ENCODE results near the gene RING1.

RING1 gene

GRCh38 chr6:33205191-33206026, 2.9 kb upstream of the RING1 start:
- H3K4me3 ChIP-seq (ENCODE audit: low read depth, low read length): peak overlapping the region; percentile 79
- H3K9me3 ChIP-seq (ENCODE audit: control insufficient read depth, insufficient read depth, low read length): no peaks in the 10 kb centered on the region
- peak overlapping the region; percentile 73 for H3K9ac ChIP-seq (ENCODE audit: low read depth, low read length)
- peaks cover 29% of the 10 kb centered on the region for H3K36me3 ChIP-seq (ENCODE audit: control insufficient read depth, insufficient read depth, low read length)
- peaks cover 45% of the 10 kb centered on the region for H3K27me3 ChIP-seq (ENCODE audit: control insufficient read depth, insufficient read depth, low read length)
- peaks cover 19% of the 10 kb centered on the region for H3K4me1 ChIP-seq (ENCODE audit: control insufficient read depth, insufficient read depth, low read length)

GRCh38 chr6:33206027-33206863, 2.1 kb upstream of the RING1 start:
- peak overlapping the region; percentile 35 for H3K4me3 ChIP-seq (ENCODE audit: low read depth, low read length)
- peaks cover 19% of the 10 kb centered on the region for H3K4me1 ChIP-seq (ENCODE audit: control insufficient read depth, insufficient read depth, low read length)

GRCh38 chr6:33206864-33207551, 1.3 kb upstream of the RING1 start:
- Histone ChIP-seq H3K27me3 (ENCODE audit: control insufficient read depth, insufficient read depth, low read length) (peaks cover 58% of the 10 kb centered on the region), H3K9ac (ENCODE audit: low read depth, low read length) (no peak overlapping the region), H3K4me3 (ENCODE audit: low read depth, low read length) (peak overlapping the region; percentile 90), H3K9me3 (ENCODE audit: control insufficient read depth, insufficient read depth, low read length) (no peaks in the 10 kb centered on the region), H3K4me1 (ENCODE audit: control insufficient read depth, insufficient read depth, low read length) (peaks cover 15% of the 10 kb centered on the region), H3K36me3 (ENCODE audit: control insufficient read depth, insufficient read depth, low read length) (peaks cover 24% of the 10 kb centered on the region)

More at GRCh38 chr6:33206027-33206863, 2.1 kb upstream of the RING1 start:
- H3K27me3 ChIP-seq (ENCODE audit: control insufficient read depth, insufficient read depth, low read length): peaks cover 51% of the 10 kb centered on the region
- H3K9ac ChIP-seq (ENCODE audit: low read depth, low read length): no peak overlapping the region
- H3K9me3 ChIP-seq (ENCODE audit: control insufficient read depth, insufficient read depth, low read length): no peaks in the 10 kb centered on the region
- H3K36me3 ChIP-seq (ENCODE audit: control insufficient read depth, insufficient read depth, low read length): peaks cover 29% of the 10 kb centered on the region

DNA sequence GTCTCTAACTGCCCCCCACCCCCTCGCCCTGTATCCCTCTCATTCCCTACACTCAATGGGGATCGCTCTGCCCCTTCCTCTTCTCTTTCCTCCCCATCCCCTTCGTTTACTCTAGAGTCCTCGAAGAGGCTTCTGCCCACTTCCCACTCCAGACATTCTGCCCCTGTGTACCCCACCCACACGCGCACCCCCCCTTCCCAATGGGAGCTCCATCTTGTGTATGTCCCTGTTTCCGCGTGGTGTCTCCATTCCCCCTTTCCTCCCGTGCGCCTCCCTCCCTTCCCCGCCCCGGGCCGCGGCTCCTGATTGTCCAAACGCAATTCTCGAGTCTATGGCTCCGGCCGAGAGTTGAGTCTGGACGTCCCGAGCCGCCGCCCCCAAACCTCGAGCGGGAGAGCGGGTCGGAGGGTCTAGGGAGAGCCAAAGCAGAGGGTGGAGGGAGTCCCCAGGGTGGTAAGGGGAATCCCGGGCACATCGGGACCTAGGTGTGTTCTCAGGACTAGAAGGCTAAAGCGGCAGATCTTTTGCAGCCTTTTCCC, 679 bp upstream of the RING1 start:
- Histone ChIP-seq H3K9ac (ENCODE audit: low read depth, low read length) (peak overlapping the region; percentile 37), H3K4me1 (ENCODE audit: control insufficient read depth, insufficient read depth, low read length) (peaks cover 13% of the 10 kb centered on the region), H3K4me3 (ENCODE audit: low read depth, low read length) (peak overlapping the region; percentile 90), H3K9me3 (ENCODE audit: control insufficient read depth, insufficient read depth, low read length) (no peaks in the 10 kb centered on the region), H3K36me3 (ENCODE audit: control insufficient read depth, insufficient read depth, low read length) (peaks cover 18% of the 10 kb centered on the region), H3K27me3 (ENCODE audit: control insufficient read depth, insufficient read depth, low read length) (peaks cover 64% of the 10 kb centered on the region)

GRCh38 chr6:33209856-33210255, 1.6 kb downstream of the RING1 start:
- H3K9ac ChIP-seq (ENCODE audit: low read depth, low read length): no peak overlapping the region
- H3K27me3 ChIP-seq (ENCODE audit: control insufficient read depth, insufficient read depth, low read length): peaks cover 86% of the 10 kb centered on the region

DNA sequence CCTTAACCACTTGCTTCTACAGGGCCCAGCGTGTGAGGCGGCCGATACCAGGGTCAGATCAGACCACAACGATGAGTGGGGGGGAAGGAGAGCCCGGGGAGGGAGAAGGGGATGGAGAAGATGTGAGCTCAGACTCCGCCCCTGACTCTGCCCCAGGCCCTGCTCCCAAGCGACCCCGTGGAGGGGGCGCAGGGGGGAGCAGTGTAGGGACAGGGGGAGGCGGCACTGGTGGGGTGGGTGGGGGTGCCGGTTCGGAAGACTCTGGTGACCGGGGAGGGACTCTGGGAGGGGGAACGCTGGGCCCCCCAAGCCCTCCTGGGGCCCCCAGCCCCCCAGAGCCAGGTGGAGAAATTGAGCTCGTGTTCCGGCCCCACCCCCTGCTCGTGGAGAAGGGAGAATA, 2.8 kb downstream of the RING1 start:
- H3K9ac ChIP-seq (ENCODE audit: low read depth, low read length): no peak overlapping the region
- H3K4me1 ChIP-seq (ENCODE audit: control insufficient read depth, insufficient read depth, low read length): peaks cover 22% of the 10 kb centered on the region
- peaks cover 5% of the 10 kb centered on the region for H3K36me3 ChIP-seq (ENCODE audit: control insufficient read depth, insufficient read depth, low read length)
- H3K27me3 ChIP-seq (ENCODE audit: control insufficient read depth, insufficient read depth, low read length): peaks cover 87% of the 10 kb centered on the region
- no peak overlapping the region for H3K4me3 ChIP-seq (ENCODE audit: low read depth, low read length)
- H3K9me3 ChIP-seq (ENCODE audit: control insufficient read depth, insufficient read depth, low read length): no peaks in the 10 kb centered on the region

More at GRCh38 chr6:33209856-33210255, 1.6 kb downstream of the RING1 start:
- Histone ChIP-seq H3K4me1 (ENCODE audit: control insufficient read depth, insufficient read depth, low read length) (peaks cover 16% of the 10 kb centered on the region), H3K36me3 (ENCODE audit: control insufficient read depth, insufficient read depth, low read length) (peaks cover 5% of the 10 kb centered on the region), H3K4me3 (ENCODE audit: low read depth, low read length) (no peak overlapping the region), H3K9me3 (ENCODE audit: control insufficient read depth, insufficient read depth, low read length) (no peaks in the 10 kb centered on the region)

DNA sequence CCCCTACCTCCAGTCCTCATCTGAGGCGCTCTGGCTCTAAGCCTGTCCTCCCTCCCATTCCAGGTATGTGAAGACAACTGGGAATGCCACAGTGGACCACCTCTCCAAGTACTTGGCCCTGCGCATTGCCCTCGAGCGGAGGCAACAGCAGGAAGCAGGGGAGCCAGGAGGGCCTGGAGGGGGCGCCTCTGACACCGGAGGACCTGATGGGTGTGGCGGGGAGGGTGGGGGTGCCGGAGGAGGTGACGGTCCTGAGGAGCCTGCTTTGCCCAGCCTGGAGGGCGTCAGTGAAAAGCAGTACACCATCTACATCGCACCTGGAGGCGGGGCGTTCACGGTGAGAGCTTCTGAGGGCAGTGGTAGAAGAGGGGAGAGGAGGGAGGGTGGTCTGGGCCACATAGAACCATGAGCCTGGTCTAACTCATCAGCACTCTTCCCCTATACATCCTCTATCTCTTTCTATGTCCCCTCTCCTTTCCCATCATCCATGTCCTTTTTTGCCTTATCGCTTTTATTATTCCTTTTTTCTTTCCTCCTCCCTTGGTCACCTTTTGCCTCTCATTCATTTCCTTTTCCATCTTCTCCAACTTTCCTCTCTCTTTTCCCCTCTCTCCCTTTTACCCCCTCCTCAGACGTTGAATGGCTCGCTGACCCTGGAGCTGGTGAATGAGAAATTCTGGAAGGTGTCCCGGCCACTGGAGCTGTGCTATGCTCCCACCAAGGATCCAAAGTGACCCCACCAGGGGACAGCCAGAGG, 3.5 kb downstream of the RING1 start:
- H3K9ac ChIP-seq (ENCODE audit: low read depth, low read length): no peak overlapping the region
- H3K4me3 ChIP-seq (ENCODE audit: low read depth, low read length): peak overlapping the region; percentile 43
- H3K36me3 ChIP-seq (ENCODE audit: control insufficient read depth, insufficient read depth, low read length): peaks cover 5% of the 10 kb centered on the region
- peaks cover 22% of the 10 kb centered on the region for H3K4me1 ChIP-seq (ENCODE audit: control insufficient read depth, insufficient read depth, low read length)
- H3K9me3 ChIP-seq (ENCODE audit: control insufficient read depth, insufficient read depth, low read length): no peaks in the 10 kb centered on the region
- peaks cover 87% of the 10 kb centered on the region for H3K27me3 ChIP-seq (ENCODE audit: control insufficient read depth, insufficient read depth, low read length)

GRCh38 chr6:33212857-33213165, 4.5 kb downstream of the RING1 start:
- Histone ChIP-seq H3K4me1 (ENCODE audit: control insufficient read depth, insufficient read depth, low read length) (peaks cover 22% of the 10 kb centered on the region), H3K9ac (ENCODE audit: low read depth, low read length) (peak overlapping the region; percentile 37), H3K4me3 (ENCODE audit: low read depth, low read length) (peak overlapping the region; percentile 77), H3K36me3 (ENCODE audit: control insufficient read depth, insufficient read depth, low read length) (peaks cover 5% of the 10 kb centered on the region), H3K27me3 (ENCODE audit: control insufficient read depth, insufficient read depth, low read length) (peaks cover 90% of the 10 kb centered on the region), H3K9me3 (ENCODE audit: control insufficient read depth, insufficient read depth, low read length) (no peaks in the 10 kb centered on the region)

- peak overlapping the region; percentile 37 for H3K9ac ChIP-seq (ENCODE audit: low read depth, low read length)
These were observed 5.1 kb downstream of the RING1 start for GRCh38 chr6:33213166-33213988.

GRCh38 chr6:33213989-33214335, 5.7 kb downstream of the RING1 start:
- no peaks in the 10 kb centered on the region for H3K9me3 ChIP-seq (ENCODE audit: control insufficient read depth, insufficient read depth, low read length)
- no peak overlapping the region for H3K9ac ChIP-seq (ENCODE audit: low read depth, low read length)
- H3K4me1 ChIP-seq (ENCODE audit: control insufficient read depth, insufficient read depth, low read length): peaks cover 21% of the 10 kb centered on the region
- H3K27me3 ChIP-seq (ENCODE audit: control insufficient read depth, insufficient read depth, low read length): peaks cover 97% of the 10 kb centered on the region
- peaks cover 5% of the 10 kb centered on the region for H3K36me3 ChIP-seq (ENCODE audit: control insufficient read depth, insufficient read depth, low read length)
- peak overlapping the region; percentile 77 for H3K4me3 ChIP-seq (ENCODE audit: low read depth, low read length)

More at GRCh38 chr6:33213166-33213988, 5.1 kb downstream of the RING1 start:
- H3K27me3 ChIP-seq (ENCODE audit: control insufficient read depth, insufficient read depth, low read length): peaks cover 93% of the 10 kb centered on the region
- H3K9me3 ChIP-seq (ENCODE audit: control insufficient read depth, insufficient read depth, low read length): no peaks in the 10 kb centered on the region
- peak overlapping the region; percentile 77 for H3K4me3 ChIP-seq (ENCODE audit: low read depth, low read length)
- peaks cover 5% of the 10 kb centered on the region for H3K36me3 ChIP-seq (ENCODE audit: control insufficient read depth, insufficient read depth, low read length)
- peaks cover 22% of the 10 kb centered on the region for H3K4me1 ChIP-seq (ENCODE audit: control insufficient read depth, insufficient read depth, low read length)
